Aorta (tissue), 5 donors: ENCODE data around the gene SERPINA3. TPM values are rescaled to one million over a fixed set of nuclear protein-coding genes. Genes with fewer than 3 reads are reported as not detected.
"Not testable (repeated sequence)": the region's sequence is repeated elsewhere in the genome, so short reads cannot be mapped to it uniquely, and the experiment has no call there.

Experiments used
- ATAC-seq: fragments of 200-7000 bp; cut with Tn5 transposase; one replicate; pipeline ENCODE4 v1.9.1; 2022; ENCODE audit warnings: moderate library complexity; ENCODE audit not compliant: low FRiP score
- DNase-seq, 2 donors: peaks; one replicate each; pipeline ENCODE4 v3.0.0-alpha.2; 2020
- H3K27ac ChIP-seq, 2 donors: one replicate each; pipeline ENCODE4 v1.5.1; 2013; ENCODE audit warnings: low read length in 2 of 2, mild to moderate bottlenecking in 2 of 2, moderate library complexity in 2 of 2, control low read depth in 1 of 2, inconsistent platforms in 1 of 2, low read depth in 1 of 2
- H3K27me3 ChIP-seq, 2 donors: one replicate each; pipeline ENCODE4 v1.6.1; 2013; ENCODE audit warnings: control low read depth in 1 of 2, low read length in 1 of 2, mild to moderate bottlenecking in 1 of 2, moderate library complexity in 1 of 2; ENCODE audit not compliant: insufficient read depth in 2 of 2, control insufficient read depth in 1 of 2
- H3K36me3 ChIP-seq, 2 donors: one replicate each; pipeline ENCODE4 v1.6.1; 2013; ENCODE audit warnings: control low read depth in 1 of 2, low read length in 1 of 2, mild to moderate bottlenecking in 1 of 2; ENCODE audit not compliant: insufficient read depth in 2 of 2, control insufficient read depth in 1 of 2
- H3K4me1 ChIP-seq, 2 donors: one replicate each; pipeline ENCODE4 v1.6.1; 2013; ENCODE audit warnings: low read length in 2 of 2, control low read depth in 1 of 2, mild to moderate bottlenecking in 1 of 2, moderate library complexity in 1 of 2; ENCODE audit not compliant: insufficient read depth in 2 of 2, control insufficient read depth in 1 of 2
- H3K4me3 ChIP-seq, 2 donors: one replicate each; pipeline ENCODE4 v1.5.1; 2013; ENCODE audit warnings: low read length in 2 of 2, control low read depth in 1 of 2, mild to moderate bottlenecking in 1 of 2
- H3K9me3 ChIP-seq: one replicate; pipeline ENCODE4 v1.6.1; 2013; ENCODE audit warnings: mild to moderate bottlenecking, low read length; ENCODE audit not compliant: control insufficient read depth
- WGBS, 2 donors: extraction: QIAGEN DNeasy Blood & Tissue Kit; methylation state at CpG; one replicate each; pipeline ENCODE4 v1.1.7; 2013; 5-methylcytosine and 5-hydroxymethylcytosine counted together
- intact Hi-C, 2 donors: fragments of 100-400 bp; cut with DNase I; formaldehyde crosslinking; loops; one replicate each; pipeline versions ENCODE4 v1.14.2 to v1.15.0; 2022
- polyA plus RNA-seq, 2 donors: library from polyadenylated mRNA; stranded (reverse); fragments of 200-250 nt; gene quantifications; one replicate each; pipeline ENCODE4 v1.2.3, GENCODE V29; 2013
- total RNA-seq, 2 donors: library from RNA; stranded (reverse); fragmentation: NEBNext Ultra II Directional; extraction: Animal tissue kit (Norgen Biotek cat#: 25700); gene quantifications; one replicate each; pipeline ENCODE4 v1.2.1, GENCODE V29; 2021
- donor health status: healthy with polysubstance abuse.
- donor health status: Bipolar disorder and iron deficiency.
- donor health status: DM: no; HTN: no; CAD: no.
- donor health status: DM: no; HTN: no; CAD: no.
- donor health status: DM: yes; HTN: yes; CAD: no.

SERPINA3 gene
- total and polyA plus RNA-seq, 4 donors = 53.2 to 220 (median 159) TPM

DNA sequence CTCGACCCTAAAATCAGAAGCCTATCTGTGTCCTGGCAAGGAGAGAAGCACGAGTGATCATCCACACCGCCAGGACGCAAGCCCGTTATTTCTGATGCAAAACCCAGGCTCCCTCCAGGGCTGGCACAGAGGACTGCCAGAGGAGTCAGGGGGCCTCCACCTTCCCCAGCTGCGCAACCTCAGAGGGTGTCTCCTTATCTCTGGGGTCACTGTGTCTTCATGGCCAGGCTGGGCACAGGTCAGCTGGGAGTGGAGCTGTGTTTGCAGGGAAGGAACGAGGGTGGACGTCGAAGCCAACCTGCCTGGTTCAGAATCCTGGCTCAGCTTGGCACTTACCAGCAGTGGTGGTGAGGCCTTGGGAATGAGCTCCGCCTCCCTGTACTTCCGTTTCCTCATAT, 12.0 kb upstream of the SERPINA3 start:
- no peaks in the 10 kb centered on the region for H3K27me3 ChIP-seq
- no peak for ATAC-seq
- no peaks in the 10 kb centered on the region for H3K36me3 ChIP-seq
- peak overlapping the region in 1 of 2 donors; percentile 55 for H3K27ac ChIP-seq
- peak in 1 of 2 donors; percentile 74 for DNase-seq
- intact Hi-C loops = no loop called here
- no peak overlapping the region for H3K4me3 ChIP-seq
- 83 to 85% methylated on average over 11 of the region's 11 CpGs for WGBS, 2 donors
- H3K9me3 ChIP-seq = no peaks in the 10 kb centered on the region
- H3K4me1 ChIP-seq = peaks cover 2 to 4% of the 10 kb centered on the region in 2 donors

DNA sequence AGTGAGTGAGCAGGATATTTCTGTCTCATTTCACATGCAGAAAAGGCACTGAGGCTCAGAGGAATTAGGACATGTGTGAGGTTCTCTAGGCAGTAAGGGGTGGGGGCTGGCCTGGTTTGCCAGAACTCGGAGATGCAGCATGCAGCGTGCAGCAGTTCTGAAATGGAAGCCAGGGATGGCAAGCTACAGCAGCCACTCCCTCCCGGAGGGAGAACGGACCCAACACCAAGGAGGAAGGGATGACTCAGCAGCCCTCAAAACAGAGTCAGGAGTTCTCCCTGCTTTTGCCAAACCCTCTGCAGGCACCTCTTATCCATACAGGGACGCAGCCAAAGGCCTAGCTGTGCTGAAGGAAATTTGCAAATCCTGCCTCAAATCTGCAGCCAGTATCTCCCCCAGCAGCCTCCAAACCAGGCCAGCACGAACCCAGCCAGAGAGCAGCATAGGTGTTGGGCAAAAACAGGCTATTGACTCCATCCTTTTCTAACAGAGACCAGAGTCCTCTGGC, 10.3 kb upstream of the SERPINA3 start:
- Histone ChIP-seq H3K4me3 (no peak overlapping the region), H3K36me3 (no peaks in the 10 kb centered on the region), H3K9me3 (no peaks in the 10 kb centered on the region), H3K4me1 (peaks cover 2 to 4% of the 10 kb centered on the region in 2 donors), H3K27ac (peak overlapping the region in 1 of 2 donors; percentile 77), H3K27me3 (no peaks in the 10 kb centered on the region)
- WGBS, 2 donors = 3 to 4% methylated on average over 6 of the region's 6 CpGs
- intact Hi-C loops = no loop called here
- ATAC-seq (peak; percentile 88), DNase-seq (peak; percentile 79 to 85)

DNA sequence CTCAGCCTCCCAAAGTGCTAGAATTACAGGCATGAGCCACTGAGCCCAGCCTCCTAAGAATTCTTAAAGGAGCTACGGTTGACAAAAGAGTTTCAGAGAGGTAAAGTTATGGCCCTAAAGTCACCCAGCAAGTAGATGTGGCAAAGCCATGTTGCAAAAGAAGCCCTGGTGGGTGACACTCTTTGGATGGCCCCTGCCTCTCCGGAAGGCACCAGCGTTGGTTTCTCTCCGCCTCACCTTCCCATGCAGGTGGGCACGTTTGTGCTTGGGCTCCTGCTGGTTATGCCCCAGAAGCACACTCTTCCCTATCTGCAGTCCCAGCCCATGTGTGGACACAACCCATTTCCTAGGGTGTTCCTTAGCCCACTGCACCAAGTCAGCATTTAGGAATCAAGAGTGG, 9.5 kb upstream of the SERPINA3 start:
- peaks cover 2 to 4% of the 10 kb centered on the region in 2 donors for H3K4me1 ChIP-seq
- intact Hi-C loops = no loop called here
- H3K9me3 ChIP-seq = no peaks in the 10 kb centered on the region
- H3K36me3 ChIP-seq = no peaks in the 10 kb centered on the region
- ATAC-seq (no peak), DNase-seq (peak in 1 of 2 donors; percentile 68)
- no peak overlapping the region for H3K27ac ChIP-seq
- 94 to 96% methylated on average over 5 of the region's 5 CpGs for WGBS, 2 donors
- H3K27me3 ChIP-seq = no peaks in the 10 kb centered on the region
- H3K4me3 ChIP-seq = no peak overlapping the region

DNA sequence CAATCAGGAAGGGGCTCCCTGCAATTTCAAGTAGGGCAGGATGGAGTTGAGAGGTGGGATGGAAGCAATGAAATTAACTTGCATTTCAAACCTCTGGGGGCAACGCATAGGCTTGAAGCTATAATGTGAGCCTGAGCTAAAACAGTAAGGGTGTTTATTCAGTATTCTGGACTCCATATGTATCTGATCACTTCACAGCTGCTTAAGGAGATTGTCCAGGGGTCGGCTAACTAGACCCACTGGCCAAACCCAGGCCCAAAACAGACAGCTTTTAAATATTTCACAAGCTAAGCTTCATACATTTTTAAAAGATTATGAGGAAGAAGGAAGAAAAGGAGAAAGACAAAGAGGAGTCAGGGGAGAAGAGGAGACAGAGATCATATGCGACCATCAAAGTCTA, 6.8 kb upstream of the SERPINA3 start:
- WGBS, 2 donors = 76 to 85% methylated on average over 3 of the region's 3 CpGs
- H3K36me3 ChIP-seq = no peaks in the 10 kb centered on the region
- DNase-seq (peak in 1 of 2 donors; percentile 3), ATAC-seq (no peak)
- H3K27ac ChIP-seq = no peak overlapping the region
- H3K27me3 ChIP-seq = no peaks in the 10 kb centered on the region
- H3K9me3 ChIP-seq = no peaks in the 10 kb centered on the region
- H3K4me1 ChIP-seq = peaks cover 0 to 2% of the 10 kb centered on the region in 2 donors
- intact Hi-C loops = no loop called here
- H3K4me3 ChIP-seq = no peak overlapping the region

DNA sequence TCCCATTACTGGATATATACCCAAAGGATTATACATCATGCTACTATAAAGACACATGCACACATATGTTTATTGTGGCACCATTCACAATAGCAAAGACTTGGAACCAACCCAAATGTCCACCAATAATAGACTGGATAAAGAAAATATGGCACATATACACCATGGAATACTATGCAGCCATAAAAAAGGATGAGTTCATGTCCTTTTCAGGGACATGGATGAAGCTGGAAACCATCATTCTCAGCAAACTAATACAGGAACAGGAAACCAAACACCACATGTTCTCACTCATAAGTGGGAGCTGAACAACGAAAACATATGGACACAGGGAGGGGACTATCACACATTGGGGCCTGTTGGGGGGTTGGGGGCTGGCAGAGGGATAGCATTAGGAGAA, 3.2 kb upstream of the SERPINA3 start:
- intact Hi-C loops, H3K4me1 ChIP-seq, ATAC-seq, H3K27me3 ChIP-seq, H3K36me3 ChIP-seq, H3K4me3 ChIP-seq, H3K27ac ChIP-seq, DNase-seq, H3K9me3 ChIP-seq: not testable (repeated sequence)
- WGBS, 2 donors = 88 to 90% methylated on average over 1 of the region's 1 CpG

DNA sequence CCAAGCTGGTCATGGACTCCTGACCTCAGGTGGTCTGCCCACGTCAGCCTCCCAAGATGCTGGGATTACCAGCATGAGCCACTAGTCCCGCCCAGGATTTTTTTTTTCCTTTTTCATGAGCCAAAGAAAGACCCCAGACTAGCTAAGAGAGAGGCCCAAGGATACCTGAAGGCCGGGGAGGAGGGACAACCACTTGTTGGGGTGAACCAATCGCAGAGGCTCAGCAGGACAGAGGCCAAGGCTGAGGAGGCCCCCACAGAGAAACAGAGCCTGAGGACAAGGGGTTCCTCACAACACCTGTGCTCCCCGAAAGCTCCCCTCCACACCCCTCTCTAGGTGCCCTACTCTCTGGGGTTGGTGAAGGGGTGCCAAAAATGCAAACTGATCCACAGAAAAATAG, 1.0 kb upstream of the SERPINA3 start:
- intact Hi-C loops = no loop called here
- WGBS, 2 donors = 90 to 94% methylated on average over 5 of the region's 5 CpGs
- H3K27ac ChIP-seq = no peak overlapping the region

DNA sequence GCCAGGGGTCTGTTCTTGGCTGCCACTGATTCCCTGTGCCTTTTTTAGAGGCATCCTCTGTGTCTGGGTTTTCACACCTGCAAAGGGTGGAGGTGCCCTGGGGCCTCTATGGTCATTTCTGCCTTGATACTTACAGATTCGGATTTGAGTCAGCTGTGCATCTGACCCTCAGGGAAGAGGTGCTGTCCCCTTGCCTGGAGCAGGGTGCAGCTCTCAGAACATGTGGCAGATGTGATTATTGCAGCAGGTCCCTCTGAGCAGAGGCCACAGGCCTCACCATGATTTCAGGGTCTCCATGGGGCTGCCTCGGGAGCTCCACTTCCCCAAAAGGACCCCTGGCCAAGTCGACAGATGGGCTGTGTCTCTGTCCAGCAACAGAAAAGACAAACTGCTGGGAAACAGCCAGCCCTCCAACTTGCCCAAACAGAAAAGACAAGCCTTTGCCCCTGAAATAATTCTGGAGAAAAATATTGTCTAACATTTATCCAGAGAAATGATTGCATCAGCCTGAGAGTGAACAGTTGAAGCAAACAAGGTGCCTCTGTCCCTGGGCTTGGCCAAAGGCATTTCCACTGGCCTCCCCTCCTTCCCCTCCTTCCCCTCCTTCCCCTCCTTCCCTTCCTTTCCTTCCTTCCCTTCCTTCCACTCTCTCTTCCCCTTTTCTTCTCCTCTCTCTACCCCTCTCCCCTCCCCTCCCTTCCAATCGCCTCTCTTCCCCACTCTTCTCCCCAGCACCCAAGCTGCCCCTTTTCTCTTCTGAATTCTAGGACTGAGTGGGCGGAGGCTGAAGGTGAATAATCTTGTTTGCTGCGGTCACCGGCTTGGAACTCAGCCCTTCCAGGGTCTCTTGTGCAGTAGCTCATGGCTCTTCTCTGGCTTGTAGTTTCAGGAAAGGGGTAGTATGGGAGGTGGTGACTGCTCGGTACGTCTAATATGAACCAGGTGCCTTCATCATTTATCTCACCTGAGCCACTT, 676 bp downstream of the SERPINA3 start:
- Histone ChIP-seq H3K27me3 (no peaks in the 10 kb centered on the region), H3K9me3 (peaks cover 4% of the 10 kb centered on the region), H3K36me3 (no peaks in the 10 kb centered on the region), H3K4me1 (no peaks in the 10 kb centered on the region), H3K4me3 (no peak overlapping the region), H3K27ac (no peak overlapping the region)
- ATAC-seq (peak; percentile 50), DNase-seq (no peak)
- 62 to 63% methylated on average over 9 of the region's 9 CpGs for WGBS, 2 donors
- intact Hi-C loops = no loop called here

More for the DNA sequence above, 1.0 kb upstream of the SERPINA3 start:
- Histone ChIP-seq H3K27me3 (no peaks in the 10 kb centered on the region), H3K4me1 (no peaks in the 10 kb centered on the region), H3K4me3 (no peak overlapping the region), H3K36me3 (no peaks in the 10 kb centered on the region), H3K9me3 (no peaks in the 10 kb centered on the region)
- DNase-seq (no peak), ATAC-seq (no peak)

DNA sequence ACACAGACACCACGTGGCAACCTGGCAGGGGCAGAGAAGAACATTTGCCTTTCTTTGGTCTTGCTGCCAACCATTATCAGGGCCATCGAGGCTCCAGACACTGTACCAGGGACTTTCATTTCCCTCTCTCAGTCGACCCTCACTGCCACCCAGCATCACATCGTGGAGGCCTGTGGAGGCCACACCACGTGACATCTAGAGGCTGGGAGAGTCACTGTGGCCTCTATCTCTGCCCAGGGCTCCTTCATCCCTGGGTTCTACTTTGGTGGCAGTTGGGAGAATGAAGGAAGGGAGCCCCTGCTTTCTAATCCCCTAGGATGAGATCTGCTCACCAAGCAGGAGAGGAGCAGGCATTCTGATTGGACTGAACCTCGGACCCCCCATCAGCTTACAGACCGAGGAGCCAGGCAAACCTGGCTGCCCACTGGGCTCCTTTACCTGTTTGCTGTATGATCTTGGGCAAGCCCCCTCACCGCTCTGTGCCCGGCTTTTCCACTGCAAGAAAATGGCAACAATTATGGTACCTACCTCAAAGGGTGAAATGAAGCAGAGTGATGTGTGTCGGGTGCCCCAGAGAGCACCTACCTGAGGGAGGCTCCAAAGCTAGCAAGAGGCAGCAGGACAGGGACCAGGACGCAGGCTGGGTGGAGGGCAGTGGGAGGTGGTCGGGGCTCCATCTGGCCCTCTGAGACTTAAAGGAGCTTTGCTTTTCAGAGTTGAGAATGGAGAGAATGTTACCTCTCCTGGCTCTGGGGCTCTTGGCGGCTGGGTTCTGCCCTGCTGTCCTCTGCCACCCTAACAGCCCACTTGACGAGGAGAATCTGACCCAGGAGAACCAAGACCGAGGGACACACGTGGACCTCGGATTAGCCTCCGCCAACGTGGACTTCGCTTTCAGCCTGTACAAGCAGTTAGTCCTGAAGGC, 1.8 kb downstream of the SERPINA3 start:
- H3K27me3 ChIP-seq = no peaks in the 10 kb centered on the region
- H3K4me3 ChIP-seq = no peak overlapping the region
- no peak for ATAC-seq
- 83 to 85% methylated on average over 20 of the region's 20 CpGs for WGBS, 2 donors
- H3K36me3 ChIP-seq = no peaks in the 10 kb centered on the region
- intact Hi-C loops = no loop called here
- DNase-seq = no peak
- peaks cover 8% of the 10 kb centered on the region for H3K9me3 ChIP-seq
- H3K27ac ChIP-seq = no peak overlapping the region
- H3K4me1 ChIP-seq = no peaks in the 10 kb centered on the region
